GM18507 (cell line): Measurements from ENCODE around the gene CACNA1C.

Experiments
- DNase-seq: peaks from one replicate; pipeline ENCODE4 v3.0.0; 2011; ENCODE audit warnings: low read depth; ENCODE audit not compliant: insufficient read length; ENCODE audit errors: extremely low spot score
- FAIRE-seq: peaks from 2 replicates; lab custom pipeline; 2011; peaks lifted over from hg19 to GRCh38; lab: Jason Lieb, UNC

CACNA1C gene

DNA sequence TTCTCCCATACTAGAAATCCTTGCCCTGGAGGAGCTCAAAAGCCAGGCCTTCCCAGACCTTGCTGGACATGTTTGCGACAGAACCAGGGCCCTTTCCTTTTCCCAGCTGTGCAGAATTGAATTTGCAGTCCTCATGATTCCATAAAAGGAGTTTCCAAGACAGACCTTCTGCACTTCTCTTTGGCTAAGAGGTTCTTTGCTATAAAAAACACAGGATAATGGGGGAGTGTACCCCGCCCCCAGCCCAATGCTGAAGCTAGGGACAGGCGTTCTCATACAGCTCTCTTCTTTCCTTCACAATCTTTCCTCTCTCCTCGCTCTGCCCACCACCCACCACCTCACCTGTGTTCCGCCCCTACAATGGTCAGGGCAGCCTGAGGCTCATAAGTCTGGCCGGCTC lies 569.7 kb downstream of the CACNA1C start:
- no peak for DNase-seq
- FAIRE-seq: no peak

DNA sequence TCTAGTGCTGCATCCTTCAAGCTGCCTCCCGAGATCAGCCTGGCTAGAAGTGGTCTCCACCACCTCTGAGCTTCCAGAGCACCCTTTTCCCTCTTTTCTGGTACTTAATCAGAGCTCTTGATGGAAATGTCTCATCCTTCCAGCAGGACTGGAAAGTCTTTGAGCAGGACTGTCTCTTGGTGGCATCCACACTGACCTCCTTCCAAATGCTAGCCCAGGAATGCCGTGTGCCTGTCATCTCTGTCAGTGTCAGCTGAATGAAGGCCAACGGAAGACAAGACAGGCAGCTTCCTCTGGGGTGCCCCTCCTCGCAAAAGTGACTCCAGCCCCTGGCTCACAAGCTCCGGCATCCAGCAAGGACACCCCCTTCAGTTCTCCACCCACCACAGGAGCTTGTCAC lies 570.7 kb downstream of the CACNA1C start:
- DNase-seq: no peak
- FAIRE-seq: no peak

- FAIRE-seq: no peak
Measured at GRCh38 chr12:2624543-2625288, 571.9 kb downstream of the CACNA1C start.

DNA sequence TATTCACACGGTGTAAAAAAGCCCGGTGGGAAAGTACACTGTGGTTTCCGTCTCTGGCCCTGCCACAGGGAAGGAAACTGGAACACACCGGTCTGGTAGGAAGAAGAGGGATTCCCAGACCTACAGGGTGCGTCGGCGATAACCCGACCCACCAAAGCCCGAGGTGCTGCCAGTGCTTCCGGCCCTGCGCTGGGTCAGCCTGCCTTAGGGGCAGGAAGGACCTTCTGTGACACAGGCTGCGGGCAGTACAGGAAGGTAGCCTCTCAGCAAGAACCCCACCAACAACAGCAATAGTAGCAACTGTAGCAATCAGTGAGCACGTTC lies 572.5 kb downstream of the CACNA1C start:
- FAIRE-seq (no peak), DNase-seq (no peak)

More at GRCh38 chr12:2624543-2625288, 571.9 kb downstream of the CACNA1C start:
- no peak for DNase-seq

- no peak for FAIRE-seq
- DNase-seq: no peak
Measured at GRCh38 chr12:2627076-2627834, 574.5 kb downstream of the CACNA1C start.

GRCh38 chr12:2627835-2628191 lies 575.0 kb downstream of the CACNA1C start:
- DNase-seq: no peak
- FAIRE-seq: no peak

- no peak for FAIRE-seq
- no peak for DNase-seq
Measured at GRCh38 chr12:2628401-2628800, 575.6 kb downstream of the CACNA1C start.

DNA sequence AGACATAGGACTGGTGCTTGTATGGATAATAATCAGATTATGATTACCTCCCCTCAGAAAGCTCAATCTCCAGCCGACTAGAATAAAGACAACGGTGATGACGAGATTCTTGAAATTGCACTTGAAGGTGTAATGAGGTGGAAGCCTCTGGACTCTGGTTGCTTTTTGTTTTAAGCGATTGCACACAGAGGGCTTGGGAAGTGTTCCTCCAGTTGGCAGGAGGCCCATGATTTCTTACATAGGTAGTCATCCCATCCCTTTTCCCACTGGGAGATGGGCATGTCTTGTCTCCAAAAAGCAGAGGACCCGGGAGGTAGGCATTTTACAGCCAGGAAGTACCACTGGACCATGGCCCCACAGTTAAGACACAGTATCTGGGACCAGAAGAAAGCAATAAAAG lies 576.3 kb downstream of the CACNA1C start:
- DNase-seq: no peak
- FAIRE-seq: no peak

GRCh38 chr12:2631653-2632350 lies 579.0 kb downstream of the CACNA1C start:
- no peak for DNase-seq
- FAIRE-seq: no peak

DNA sequence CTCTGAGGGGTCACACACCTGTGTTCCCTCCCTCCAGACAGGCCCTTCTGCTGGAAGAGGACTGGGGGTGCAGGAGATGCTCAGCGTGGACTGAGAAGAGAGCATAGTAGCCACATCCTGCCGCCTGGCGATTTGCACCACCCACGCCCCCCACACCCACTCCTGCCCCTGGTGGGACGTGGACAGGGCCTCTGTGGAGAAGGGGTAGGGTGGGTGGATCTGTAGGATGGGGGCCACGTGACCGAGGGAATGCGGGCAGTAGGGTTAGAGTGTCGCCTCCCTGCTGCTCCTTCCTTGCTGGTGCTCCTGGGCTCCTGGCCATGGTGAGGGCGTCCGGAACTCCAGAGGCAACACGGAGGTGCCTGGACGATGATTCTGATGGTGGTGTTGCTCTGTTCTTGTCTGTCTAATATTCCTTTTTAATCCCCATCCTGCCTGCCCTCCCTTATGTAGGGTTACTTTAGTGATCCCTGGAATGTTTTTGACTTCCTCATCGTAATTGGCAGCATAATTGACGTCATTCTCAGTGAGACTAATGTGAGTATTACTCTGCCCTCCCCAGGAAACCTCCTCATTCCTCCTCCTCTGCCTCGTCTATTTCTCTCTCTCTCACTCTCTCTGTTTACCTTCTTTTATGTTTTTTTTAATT lies 580.5 kb downstream of the CACNA1C start:
- DNase-seq (no peak), FAIRE-seq (no peak)

DNA sequence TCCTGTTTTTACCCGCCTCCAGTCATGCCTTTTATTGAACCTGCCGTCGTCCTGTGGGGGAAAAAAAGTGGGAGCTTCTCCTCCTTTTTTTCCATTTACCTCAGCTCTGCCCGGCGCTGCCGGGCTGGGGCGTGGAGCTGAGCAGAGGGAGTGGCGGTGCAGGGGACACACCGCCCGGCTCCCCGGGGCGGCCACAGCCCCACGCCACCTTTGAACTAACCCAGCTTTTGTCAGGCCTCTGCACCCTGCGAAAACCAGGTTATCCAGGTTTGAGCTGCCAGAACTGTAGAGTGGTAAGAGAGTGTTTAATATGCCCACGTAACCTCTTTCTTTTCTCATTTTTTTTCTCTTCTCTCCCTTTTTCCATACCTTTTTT lies 581.0 kb downstream of the CACNA1C start:
- DNase-seq (no peak), FAIRE-seq (no peak)

DNA sequence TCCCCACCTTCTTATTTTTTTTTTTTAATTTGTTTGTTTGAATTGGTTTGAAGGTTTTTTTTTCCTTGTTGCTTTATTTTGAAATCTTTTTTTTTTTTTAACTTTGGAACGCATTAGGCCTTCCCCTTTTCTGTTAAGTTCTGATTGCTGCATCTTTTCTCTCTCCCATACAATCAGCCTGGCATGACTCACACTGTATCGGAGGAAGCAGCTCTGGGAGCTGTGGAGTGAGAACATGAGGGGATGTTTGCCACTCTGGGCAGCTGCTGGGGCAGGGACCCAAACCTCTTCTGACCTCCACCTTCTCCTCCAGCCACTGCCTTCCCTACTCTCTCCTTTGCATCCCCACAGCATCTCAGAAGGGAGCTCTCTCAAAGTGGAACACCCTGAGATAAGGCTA lies 581.7 kb downstream of the CACNA1C start:
- FAIRE-seq: no peak
- DNase-seq: no peak

GRCh38 chr12:2636741-2637340 lies 584.1 kb downstream of the CACNA1C start:
- DNase-seq: no peak
- FAIRE-seq: no peak

DNA sequence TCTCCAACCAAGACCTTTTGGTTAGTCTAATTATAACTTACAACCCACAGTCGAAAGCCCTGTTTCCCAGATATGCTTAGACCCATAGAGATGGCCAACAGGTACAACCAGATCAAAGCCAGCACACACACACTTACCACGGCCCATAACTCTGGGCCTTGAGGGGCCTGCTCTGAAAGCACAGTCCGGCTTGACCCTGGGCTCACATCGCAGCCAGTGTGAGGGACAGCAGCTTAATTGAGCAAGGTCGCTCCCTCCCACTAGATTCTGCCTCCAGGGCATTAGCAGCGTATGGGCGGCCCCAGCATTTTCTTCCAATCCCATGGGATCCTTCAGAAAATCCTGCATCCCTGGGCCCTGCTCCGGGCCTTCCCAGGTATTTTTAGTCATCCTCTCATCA lies 584.6 kb downstream of the CACNA1C start:
- FAIRE-seq: no peak
- no peak for DNase-seq

GRCh38 chr12:2638273-2639019 lies 585.7 kb downstream of the CACNA1C start:
- DNase-seq: no peak
- no peak for FAIRE-seq

GRCh38 chr12:2639020-2639298 lies 586.2 kb downstream of the CACNA1C start:
- FAIRE-seq: no peak
- no peak for DNase-seq

GRCh38 chr12:2640281-2640680 lies 587.5 kb downstream of the CACNA1C start:
- FAIRE-seq: no peak
- no peak for DNase-seq

DNA sequence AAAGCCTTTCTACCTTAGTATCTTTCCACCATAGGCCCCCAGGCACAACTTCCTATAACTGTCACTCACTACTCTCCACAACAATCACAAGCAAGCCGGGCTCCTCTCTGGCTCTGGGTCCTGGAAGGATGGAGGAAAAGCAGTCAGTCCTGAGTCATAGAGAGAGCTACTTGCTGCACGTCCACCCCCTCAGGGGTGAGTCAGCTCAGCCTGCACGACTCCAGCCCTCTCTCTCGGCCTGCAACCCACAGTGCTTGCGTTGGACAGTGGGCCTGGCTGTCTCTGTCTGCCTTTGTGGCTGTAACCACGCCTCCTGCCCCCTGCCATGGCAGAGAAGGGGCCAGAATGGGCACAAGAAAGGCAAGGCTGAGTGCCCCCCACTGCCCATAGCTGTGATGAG lies 587.9 kb downstream of the CACNA1C start:
- DNase-seq (no peak), FAIRE-seq (no peak)

- FAIRE-seq (no peak), DNase-seq (no peak)
Measured at GRCh38 chr12:2641207-2641606, 588.4 kb downstream of the CACNA1C start.
